ENCODE data around the gene MPC1. TPM values are rescaled to one million over a fixed set of nuclear protein-coding genes. Genes with fewer than 3 reads are reported as not detected.

Gene MPC1
- total RNA-seq, 4 donors from 2014 or later, result 90.8 to 131 (median 129) TPM

DNA sequence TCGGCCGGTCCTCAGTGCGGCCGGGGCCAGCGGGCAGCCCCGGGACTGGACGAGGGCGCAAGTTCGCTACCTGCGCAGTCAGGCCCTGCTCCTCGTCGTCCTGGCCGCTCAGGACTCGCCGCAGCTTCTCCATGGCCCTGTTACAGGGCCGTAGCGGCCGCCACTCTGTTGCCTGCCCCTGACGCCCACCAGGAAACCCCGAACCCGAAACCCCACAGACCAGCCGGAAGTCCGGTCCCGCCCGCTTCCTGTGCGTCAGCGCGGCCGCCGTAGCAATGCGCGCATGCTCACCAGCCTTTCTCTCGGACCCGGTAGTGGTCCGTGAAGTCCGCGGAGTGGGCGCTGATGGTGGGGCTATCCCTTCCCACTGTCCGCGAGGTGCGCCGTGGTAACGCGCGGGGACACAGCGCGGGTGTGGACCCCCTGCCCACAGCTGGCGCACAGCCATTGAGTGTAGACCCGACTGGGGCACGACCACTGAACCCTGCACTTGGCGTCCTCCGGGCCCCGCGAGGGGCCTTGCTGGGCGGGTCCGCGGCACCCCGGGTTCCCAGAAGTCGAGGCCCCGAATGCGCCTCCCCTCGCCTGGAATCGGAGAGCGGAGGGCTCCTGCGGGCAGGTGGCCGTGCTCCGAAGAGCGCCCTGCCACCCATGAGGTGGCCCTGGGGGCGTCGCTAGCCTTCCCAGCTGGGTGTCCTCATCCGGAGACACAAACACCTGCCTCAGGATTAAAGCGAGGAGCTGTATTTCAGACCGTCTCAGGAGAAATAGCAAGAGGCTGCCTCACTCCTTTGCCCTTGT lies 40.2 kb downstream of the MPC1 start, which contains the start of gene SFT2D1:
Gene SFT2D1, minus strand, starts transcription at position 197 of the 801 bp plus-strand sequence. Its CDS starts 64 bp downstream, at position 133.
- 1% methylated on average over 16 of the region's 73 CpGs; no CpG with 5 or more reads in 1 of the 2 donors for WGBS, 2 donors (ENCODE audit: low coverage in 1 of 2)
- intact Hi-C loops (cut with DNase I; ENCODE audit: low total_unique reads), result no loop called here
- in situ Hi-C loops (cut with MboI; ENCODE audit: low pct_ligation_motif_present in 1 of 4, low pct_unique_long_range_greater_than_20kb in 1 of 4, low sequenced_read_pairs in 3 of 4), result no loop called here
- peak; percentile 92 for DNase-seq
- TF ChIP-seq CTCF (IDR thresholded peaks at IDR 0.05) (no peak), EP300 (IDR thresholded peaks at IDR 0.05; ENCODE audit: low read depth) (no peak), POLR2AphosphoS5 (IDR thresholded peaks at IDR 0.05) (peak; percentile 94 to 97 (median 95)), POLR2A (IDR thresholded peaks at IDR 0.05) (peak; percentile 91)
- no peaks in the 10 kb centered on the region for H3K36me3 ChIP-seq
- H3K27ac ChIP-seq, result peak within 1 kb of the TSS; percentile 83 to 95 (median 91)
- H3K4me3 ChIP-seq, result peak within 1 kb of the TSS; percentile 73 to 96 (median 94)
- peaks cover 19 to 34% (median 22%) of the 10 kb centered on the region in 4 donors for H3K4me1 ChIP-seq
- no peaks in the 10 kb centered on the region for H3K9me3 ChIP-seq
- H3K27me3 ChIP-seq, result no peaks in the 10 kb centered on the region

DNA sequence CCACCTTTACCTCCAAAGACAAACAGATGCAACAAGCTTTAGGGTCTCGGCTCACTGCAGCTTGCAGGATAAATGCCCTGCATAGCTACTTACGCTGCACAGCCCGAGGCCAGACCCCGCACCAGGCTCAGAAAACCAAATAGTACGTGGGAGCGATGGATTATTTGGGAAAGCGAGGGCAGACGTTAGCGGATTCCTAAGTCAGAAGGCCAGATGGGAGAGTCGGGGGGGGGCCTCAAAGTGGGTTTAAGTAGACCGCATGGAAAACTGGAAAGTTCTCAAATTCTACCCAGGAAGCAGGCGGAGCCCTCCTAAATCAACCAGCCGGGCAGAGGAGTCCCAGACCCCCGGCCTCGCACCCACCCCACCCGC lies 40.8 kb downstream of the MPC1 start:
- H3K27me3 ChIP-seq, result no peaks in the 10 kb centered on the region

GRCh38 chr6:166341464-166341863 lies 41.3 kb downstream of the MPC1 start:
- Histone ChIP-seq H3K27ac (peak overlapping the region; percentile 83 to 95 (median 91)), H3K4me3 (peak overlapping the region; percentile 73 to 96 (median 94)), H3K9me3 (no peaks in the 10 kb centered on the region), H3K27me3 (no peaks in the 10 kb centered on the region), H3K4me1 (peaks cover 19 to 34% (median 22%) of the 10 kb centered on the region in 4 donors), H3K36me3 (no peaks in the 10 kb centered on the region)
- intact Hi-C loops (cut with DNase I; ENCODE audit: low total_unique reads) (no loop called here), in situ Hi-C loops (cut with MboI; ENCODE audit: low pct_ligation_motif_present in 1 of 4, low pct_unique_long_range_greater_than_20kb in 1 of 4, low sequenced_read_pairs in 3 of 4) (no loop called here)
- TF ChIP-seq CTCF (IDR thresholded peaks at IDR 0.05) (no peak), POLR2AphosphoS5 (IDR thresholded peaks at IDR 0.05) (no peak), EP300 (IDR thresholded peaks at IDR 0.05; ENCODE audit: low read depth) (no peak), POLR2A (IDR thresholded peaks at IDR 0.05) (no peak)
- WGBS, 2 donors (ENCODE audit: low coverage in 1 of 2), result 7 to 23% methylated on average over 7 of the region's 7 CpGs
- no peak for DNase-seq

More for the DNA sequence above, 40.8 kb downstream of the MPC1 start:
- H3K4me1 ChIP-seq, result peaks cover 19 to 34% (median 22%) of the 10 kb centered on the region in 4 donors
- H3K36me3 ChIP-seq, result no peaks in the 10 kb centered on the region
- in situ Hi-C loops (cut with MboI; ENCODE audit: low pct_ligation_motif_present in 1 of 4, low pct_unique_long_range_greater_than_20kb in 1 of 4, low sequenced_read_pairs in 3 of 4) (no loop called here), intact Hi-C loops (cut with DNase I; ENCODE audit: low total_unique reads) (no loop called here)
- no peaks in the 10 kb centered on the region for H3K9me3 ChIP-seq
- peak overlapping the region; percentile 73 to 96 (median 94) for H3K4me3 ChIP-seq
- 0 to 1% methylated on average over 1 to 16 of the region's 16 CpGs for WGBS, 2 donors (ENCODE audit: low coverage in 1 of 2)
- H3K27ac ChIP-seq, result peak overlapping the region; percentile 83 to 95 (median 91)
- TF ChIP-seq EP300 (IDR thresholded peaks at IDR 0.05; ENCODE audit: low read depth) (no peak), POLR2A (IDR thresholded peaks at IDR 0.05) (no peak), POLR2AphosphoS5 (IDR thresholded peaks at IDR 0.05) (no peak), CTCF (IDR thresholded peaks at IDR 0.05) (no peak)
- no peak for DNase-seq

- in situ Hi-C loops (cut with MboI; ENCODE audit: low pct_ligation_motif_present in 1 of 4, low pct_unique_long_range_greater_than_20kb in 1 of 4, low sequenced_read_pairs in 3 of 4), result no loop called here
- Histone ChIP-seq H3K36me3 (no peaks in the 10 kb centered on the region), H3K27me3 (no peaks in the 10 kb centered on the region), H3K9me3 (no peaks in the 10 kb centered on the region), H3K4me1 (peaks cover 19 to 39% (median 22%) of the 10 kb centered on the region in 4 donors), H3K27ac (no peak overlapping the region), H3K4me3 (no peak overlapping the region)
- TF ChIP-seq POLR2AphosphoS5 (IDR thresholded peaks at IDR 0.05), result no peak
- no peak for TF ChIP-seq EP300 (IDR thresholded peaks at IDR 0.05; ENCODE audit: low read depth)
- no peak for TF ChIP-seq CTCF (IDR thresholded peaks at IDR 0.05)
- no peak for TF ChIP-seq POLR2A (IDR thresholded peaks at IDR 0.05)
- no peak for DNase-seq
- intact Hi-C loops (cut with DNase I; ENCODE audit: low total_unique reads), result no loop called here
- WGBS, 2 donors (ENCODE audit: low coverage in 1 of 2), result 94 to 97% methylated on average over 3 to 9 of the region's 9 CpGs
Observed at GRCh38 chr6:166338854-166339253, 43.9 kb downstream of the MPC1 start.

Data from transverse colon (tissue), 4 donors.